Neural progenitor cell (in vitro differentiated cells): ENCODE data around the gene GPA33. TPM values are rescaled to one million over a fixed set of nuclear protein-coding genes. Genes with fewer than 3 reads are reported as not detected.

Experiments used
- DNase-seq: peaks from one replicate; pipeline ENCODE4 v3.0.0-alpha.2; 2016; ENCODE audit warnings: low spot score
- H2AFZ ChIP-seq: fragments of 200-600 bp; sonication (generic); replicated peaks from 2 replicates; pipeline ENCODE4 v1.6.1; 2016; ENCODE audit warnings: antibody characterized with exemption
- H3F3A ChIP-seq: fragments of 200-600 bp; sonication (generic); 2 replicates; pipeline ENCODE4 v1.6.1; 2016; ENCODE audit warnings: antibody characterized with exemption, low read depth
- H3K27ac ChIP-seq: fragments of 200-600 bp; sonication (generic); 2 replicates; pipeline ENCODE4 v1.5.1; 2016; ENCODE audit warnings: mild to moderate bottlenecking
- H3K27me3 ChIP-seq: fragments of 200-600 bp; sonication (generic); 2 replicates; pipeline ENCODE4 v1.6.1; 2016; ENCODE audit warnings: mild to moderate bottlenecking, moderate library complexity
- H3K36me3 ChIP-seq: fragments of 200-600 bp; sonication (generic); 2 replicates; pipeline ENCODE4 v1.5.1; 2016
- H3K4me1 ChIP-seq: fragments of 200-600 bp; sonication (generic); 2 replicates; pipeline ENCODE4 v1.6.1; 2016; ENCODE audit warnings: mixed run types
- H3K4me2 ChIP-seq: fragments of 200-600 bp; sonication (generic); 2 replicates; pipeline ENCODE4 v1.6.1; 2016
- H3K4me3 ChIP-seq: fragments of 200-600 bp; sonication (generic); 2 replicates; pipeline ENCODE4 v1.5.1; 2016
- H3K79me2 ChIP-seq: fragments of 200-600 bp; sonication (generic); 2 replicates; pipeline ENCODE4 v1.6.1; 2016; ENCODE audit warnings: low read depth
- H3K9ac ChIP-seq: fragments of 200-600 bp; sonication (generic); 2 replicates; pipeline ENCODE4 v1.6.1; 2016
- H3K9me3 ChIP-seq: fragments of 200-600 bp; sonication (generic); 2 replicates; pipeline ENCODE4 v1.5.1; 2016; ENCODE audit warnings: low read depth
- H4K20me1 ChIP-seq: fragments of 200-600 bp; sonication (generic); 2 replicates; pipeline ENCODE4 v1.6.1; 2016; ENCODE audit warnings: low read depth
- H3K27ac Mint-ChIP-seq: 3 replicates; pipeline ENCODE4 v1.8.0; 2021; ENCODE audit warnings: mixed read lengths
- H3K27me3 Mint-ChIP-seq: 2 replicates; pipeline ENCODE4 v1.8.0; 2022; ENCODE audit warnings: low read depth, mild to moderate bottlenecking, inconsistent platforms, moderate library complexity, mixed read lengths; ENCODE audit not compliant: insufficient read depth
- H3K36me3 Mint-ChIP-seq: 3 replicates; pipeline ENCODE4 v1.8.0; 2021; ENCODE audit warnings: mixed read lengths
- H3K4me1 Mint-ChIP-seq: 3 replicates; pipeline ENCODE4 v1.8.0; 2021; ENCODE audit warnings: mixed read lengths
- H3K4me3 Mint-ChIP-seq: 3 replicates; pipeline ENCODE4 v1.8.0; 2021; ENCODE audit warnings: mild to moderate bottlenecking, moderate library complexity, mixed read lengths
- H3K9me3 Mint-ChIP-seq: 3 replicates; pipeline ENCODE4 v1.8.0; 2020; ENCODE audit warnings: mixed read lengths
- EZH2 ChIP-seq: fragments of 200-600 bp; sonication (generic); IDR thresholded peaks from 2 replicates; pipeline ENCODE4 v1.6.1; 2017; ENCODE audit warnings: antibody characterized with exemption, mild to moderate bottlenecking, moderate library complexity
- EZH2phosphoT487 ChIP-seq: fragments of 200-600 bp; sonication (generic); IDR thresholded peaks from 2 replicates; pipeline ENCODE4 v1.6.1; 2017; ENCODE audit warnings: antibody characterized with exemption
- total RNA-seq: library from RNA; depleted of rRNA; stranded (reverse); fragments of >200 nt; gene quantifications from 2 replicates; pipeline ENCODE4 v1.2.3, GENCODE V29; 2015; ENCODE audit warnings: low replicate concordance
- TF ChIP-seq, protein P1 (sequence below): fragments of 200-600 bp; sonication (generic); IDR thresholded peaks from 2 replicates; pipeline ENCODE4 v1.5.1; 2017; ENCODE audit warnings: antibody characterized with exemption, mild to moderate bottlenecking

The GPA33 gene
- total RNA-seq, 1 donor from 2014 or later, result 0.52 TPM

DNA sequence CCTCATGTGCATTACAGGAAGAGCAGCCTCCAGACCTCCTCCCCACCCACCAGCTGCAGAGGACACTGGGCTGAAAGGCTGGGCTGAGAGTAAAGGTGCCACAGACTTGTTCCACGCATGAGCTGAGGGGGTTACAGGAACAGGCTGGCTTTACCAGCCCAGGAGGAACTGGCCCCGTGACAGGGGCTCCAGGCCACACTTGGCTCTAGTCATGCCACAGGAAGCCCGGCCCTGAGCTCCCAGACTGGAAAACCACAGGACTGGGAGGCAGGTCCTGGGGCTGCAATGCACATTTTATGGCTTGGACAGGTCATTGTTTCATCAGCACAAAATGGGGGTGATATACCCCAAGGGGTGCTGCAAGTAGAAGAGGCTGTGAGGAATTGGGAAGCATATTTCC lies 35.6 kb downstream of the GPA33 start:
- no peaks in the 10 kb centered on the region for H3K4me1 ChIP-seq
- peaks cover 8% of the 10 kb centered on the region for H3F3A ChIP-seq
- no peak overlapping the region for H3K27ac ChIP-seq
- no peaks in the 10 kb centered on the region for H3K79me2 ChIP-seq
- no peaks in the 10 kb centered on the region for H4K20me1 ChIP-seq
- Mint-ChIP-seq H3K27ac (no peak overlapping the region), H3K4me3 (no peak overlapping the region), H3K9me3 (no peaks in the 10 kb centered on the region), H3K36me3 (peaks cover 3% of the 10 kb centered on the region), H3K4me1 (peaks cover 16% of the 10 kb centered on the region), H3K27me3 (peaks cover 2% of the 10 kb centered on the region)
- no peak for DNase-seq
- no peak overlapping the region for H3K4me3 ChIP-seq
- H3K4me2 ChIP-seq, result no peak overlapping the region
- H2AFZ ChIP-seq, result no peak overlapping the region
- no peaks in the 10 kb centered on the region for H3K9me3 ChIP-seq
- H3K9ac ChIP-seq, result no peak overlapping the region
- H3K36me3 ChIP-seq, result no peaks in the 10 kb centered on the region
- TF ChIP-seq EZH2phosphoT487, result no peak
- no peaks in the 10 kb centered on the region for H3K27me3 ChIP-seq

DNA sequence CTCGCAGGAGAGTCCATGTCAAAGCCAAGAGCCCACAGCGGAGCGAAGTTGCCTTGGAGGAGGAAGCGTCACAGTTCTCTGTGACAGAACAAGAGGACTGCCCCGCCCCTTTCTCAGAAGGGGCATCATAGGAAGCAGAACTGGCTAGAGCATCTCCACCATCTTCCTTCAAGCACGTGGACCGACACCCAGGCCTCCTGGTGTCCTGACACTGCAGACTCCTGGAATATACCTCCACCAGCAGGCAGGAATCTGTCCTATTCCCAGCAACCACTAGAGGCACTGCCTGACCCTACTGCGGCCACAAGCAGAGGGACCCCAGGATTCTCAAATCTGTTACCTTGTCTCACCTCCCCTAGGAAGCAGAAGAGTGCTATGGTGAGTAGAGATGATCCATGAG lies 37.8 kb downstream of the GPA33 start:
- no peaks in the 10 kb centered on the region for H4K20me1 ChIP-seq
- H3K36me3 ChIP-seq, result no peaks in the 10 kb centered on the region
- H3K4me2 ChIP-seq, result no peak overlapping the region
- peak; percentile 56 for DNase-seq
- no peak overlapping the region for H3K27ac ChIP-seq
- peaks cover 3% of the 10 kb centered on the region for H3K36me3 Mint-ChIP-seq
- no peaks in the 10 kb centered on the region for H3K79me2 ChIP-seq
- no peaks in the 10 kb centered on the region for H3K9me3 ChIP-seq
- H3K9ac ChIP-seq, result no peak overlapping the region
- no peak overlapping the region for H3K4me3 Mint-ChIP-seq
- no peaks in the 10 kb centered on the region for H3K4me1 ChIP-seq
- H3K9me3 Mint-ChIP-seq, result no peaks in the 10 kb centered on the region
- no peak overlapping the region for H3K4me3 ChIP-seq
- no peaks in the 10 kb centered on the region for H3K27me3 Mint-ChIP-seq
- H3K4me1 Mint-ChIP-seq, result peaks cover 3% of the 10 kb centered on the region
- peaks cover 8% of the 10 kb centered on the region for H3F3A ChIP-seq
- TF ChIP-seq, protein P1, sequence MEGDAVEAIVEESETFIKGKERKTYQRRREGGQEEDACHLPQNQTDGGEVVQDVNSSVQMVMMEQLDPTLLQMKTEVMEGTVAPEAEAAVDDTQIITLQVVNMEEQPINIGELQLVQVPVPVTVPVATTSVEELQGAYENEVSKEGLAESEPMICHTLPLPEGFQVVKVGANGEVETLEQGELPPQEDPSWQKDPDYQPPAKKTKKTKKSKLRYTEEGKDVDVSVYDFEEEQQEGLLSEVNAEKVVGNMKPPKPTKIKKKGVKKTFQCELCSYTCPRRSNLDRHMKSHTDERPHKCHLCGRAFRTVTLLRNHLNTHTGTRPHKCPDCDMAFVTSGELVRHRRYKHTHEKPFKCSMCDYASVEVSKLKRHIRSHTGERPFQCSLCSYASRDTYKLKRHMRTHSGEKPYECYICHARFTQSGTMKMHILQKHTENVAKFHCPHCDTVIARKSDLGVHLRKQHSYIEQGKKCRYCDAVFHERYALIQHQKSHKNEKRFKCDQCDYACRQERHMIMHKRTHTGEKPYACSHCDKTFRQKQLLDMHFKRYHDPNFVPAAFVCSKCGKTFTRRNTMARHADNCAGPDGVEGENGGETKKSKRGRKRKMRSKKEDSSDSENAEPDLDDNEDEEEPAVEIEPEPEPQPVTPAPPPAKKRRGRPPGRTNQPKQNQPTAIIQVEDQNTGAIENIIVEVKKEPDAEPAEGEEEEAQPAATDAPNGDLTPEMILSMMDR, result peak; percentile 65
- TF ChIP-seq EZH2phosphoT487, result no peak
- H3K27ac Mint-ChIP-seq, result peak overlapping the region; percentile 30
- no peak overlapping the region for H2AFZ ChIP-seq
- no peaks in the 10 kb centered on the region for H3K27me3 ChIP-seq

DNA sequence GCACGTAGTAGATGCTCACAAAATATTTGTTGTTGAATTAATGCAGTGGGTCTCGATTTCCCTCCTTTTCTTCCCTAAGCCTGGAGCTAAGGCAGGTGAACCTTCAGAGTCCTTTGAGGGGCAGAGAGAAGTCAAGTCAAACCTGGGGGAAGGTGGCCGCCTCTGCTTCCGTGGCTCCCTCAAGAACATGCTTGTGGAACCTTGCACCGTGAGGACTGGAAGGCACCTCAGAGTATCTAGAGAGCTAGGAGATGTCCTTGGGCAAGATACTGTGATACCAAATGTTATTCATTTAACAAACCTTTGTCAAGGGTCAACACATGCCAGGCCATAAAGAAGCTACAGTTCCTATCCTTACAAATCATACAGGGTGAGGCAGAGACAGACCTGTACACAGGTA lies 38.3 kb downstream of the GPA33 start:
- no peak overlapping the region for H2AFZ ChIP-seq
- peaks cover 3% of the 10 kb centered on the region for H3K4me1 Mint-ChIP-seq
- H3K27ac Mint-ChIP-seq, result no peak overlapping the region
- no peaks in the 10 kb centered on the region for H3K4me1 ChIP-seq
- H3K4me3 Mint-ChIP-seq, result no peak overlapping the region
- H3F3A ChIP-seq, result peaks cover 6% of the 10 kb centered on the region
- no peak for TF ChIP-seq EZH2phosphoT487
- no peak for TF ChIP-seq EZH2
- TF ChIP-seq, protein P1, result no peak
- no peaks in the 10 kb centered on the region for H3K9me3 Mint-ChIP-seq
- no peaks in the 10 kb centered on the region for H3K36me3 ChIP-seq
- H3K27me3 ChIP-seq, result no peaks in the 10 kb centered on the region
- H3K36me3 Mint-ChIP-seq, result peaks cover 3% of the 10 kb centered on the region
- DNase-seq, result no peak
- H3K9ac ChIP-seq, result no peak overlapping the region
- H3K27me3 Mint-ChIP-seq, result no peaks in the 10 kb centered on the region
- no peaks in the 10 kb centered on the region for H3K79me2 ChIP-seq
- H3K4me2 ChIP-seq, result no peak overlapping the region
- no peak overlapping the region for H3K4me3 ChIP-seq
- no peak overlapping the region for H3K27ac ChIP-seq
- no peaks in the 10 kb centered on the region for H3K9me3 ChIP-seq
- no peaks in the 10 kb centered on the region for H4K20me1 ChIP-seq

DNA sequence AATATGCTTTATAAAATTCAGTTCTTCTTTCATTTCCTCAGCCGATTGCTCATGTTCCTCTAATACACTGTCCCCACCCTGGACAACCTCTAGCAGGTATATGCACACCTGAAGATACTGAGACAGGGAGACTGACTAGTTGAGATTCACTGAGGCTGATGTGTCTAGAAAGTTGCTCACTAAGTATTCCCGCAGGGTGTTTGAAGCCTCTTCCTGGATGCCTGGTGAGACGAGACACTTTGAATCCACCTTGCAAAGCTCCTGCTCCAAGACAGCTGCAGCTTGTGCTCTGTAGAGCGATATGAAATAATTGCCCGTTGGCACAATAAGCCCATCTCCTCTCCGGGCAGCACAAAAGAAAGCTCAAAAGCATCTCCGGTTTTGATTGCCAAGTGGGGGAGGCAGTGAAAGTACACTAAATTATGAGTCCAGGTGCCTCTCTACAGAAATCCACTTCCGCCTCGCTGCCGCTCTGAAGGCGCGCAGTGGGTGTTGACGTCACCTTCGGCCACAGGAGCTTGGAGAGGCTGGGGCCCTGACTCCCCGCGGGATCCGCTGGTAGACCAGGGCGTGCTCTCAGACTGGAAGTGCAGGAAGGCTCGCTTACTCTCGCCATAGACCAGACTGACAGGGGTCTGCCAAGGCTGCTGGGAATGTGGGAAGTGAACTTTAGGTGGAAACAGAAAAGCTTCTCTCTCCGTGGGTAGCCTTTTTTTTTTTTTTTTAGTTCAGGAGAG lies 46.3 kb downstream of the GPA33 start:
- Histone ChIP-seq H3K9ac (no peak overlapping the region), H3K4me2 (no peak overlapping the region), H3K4me1 (no peaks in the 10 kb centered on the region), H3K4me3 (no peak overlapping the region), H3K27me3 (no peaks in the 10 kb centered on the region), H4K20me1 (no peaks in the 10 kb centered on the region), H3K9me3 (no peaks in the 10 kb centered on the region), H3K79me2 (no peaks in the 10 kb centered on the region), H3F3A (no peaks in the 10 kb centered on the region), H3K27ac (no peak overlapping the region), H3K36me3 (no peaks in the 10 kb centered on the region), H2AFZ (no peak overlapping the region)
- H3K4me1 Mint-ChIP-seq, result peaks cover 3% of the 10 kb centered on the region
- no peak for DNase-seq
- TF ChIP-seq EZH2phosphoT487 (no peak), EZH2 (no peak)
- TF ChIP-seq, protein P1, result no peak
- H3K27me3 Mint-ChIP-seq, result no peaks in the 10 kb centered on the region
- no peaks in the 10 kb centered on the region for H3K36me3 Mint-ChIP-seq
- no peak overlapping the region for H3K27ac Mint-ChIP-seq
- H3K9me3 Mint-ChIP-seq, result no peaks in the 10 kb centered on the region
- H3K4me3 Mint-ChIP-seq, result no peak overlapping the region
